Measurements from ENCODE around the gene LRRC10B.

LRRC10B gene

DNA sequence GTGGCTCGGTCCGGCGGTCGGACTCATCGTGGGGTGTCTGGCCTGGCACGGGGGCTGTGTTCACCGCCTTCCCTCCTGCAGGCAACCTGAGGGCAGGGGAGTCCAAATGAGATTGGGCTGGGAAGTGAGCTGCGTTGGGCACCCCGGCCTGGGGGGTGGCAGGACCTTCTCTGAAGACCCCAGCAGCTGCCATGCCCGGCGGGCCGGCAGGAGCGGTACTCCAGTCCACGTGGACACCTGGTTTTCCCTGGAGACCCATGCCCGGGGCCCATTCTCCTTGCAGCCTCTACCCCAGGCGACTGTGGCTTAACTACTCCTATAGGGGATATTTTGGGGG, 24.5 kb downstream of the LRRC10B start:
- no peak for DNase-seq

GRCh38 chr11:61533401-61533800, 24.9 kb downstream of the LRRC10B start:
- DNase-seq: no peak

- no peak for DNase-seq
These were observed 25.7 kb downstream of the LRRC10B start for GRCh38 chr11:61534025-61534932.

DNA sequence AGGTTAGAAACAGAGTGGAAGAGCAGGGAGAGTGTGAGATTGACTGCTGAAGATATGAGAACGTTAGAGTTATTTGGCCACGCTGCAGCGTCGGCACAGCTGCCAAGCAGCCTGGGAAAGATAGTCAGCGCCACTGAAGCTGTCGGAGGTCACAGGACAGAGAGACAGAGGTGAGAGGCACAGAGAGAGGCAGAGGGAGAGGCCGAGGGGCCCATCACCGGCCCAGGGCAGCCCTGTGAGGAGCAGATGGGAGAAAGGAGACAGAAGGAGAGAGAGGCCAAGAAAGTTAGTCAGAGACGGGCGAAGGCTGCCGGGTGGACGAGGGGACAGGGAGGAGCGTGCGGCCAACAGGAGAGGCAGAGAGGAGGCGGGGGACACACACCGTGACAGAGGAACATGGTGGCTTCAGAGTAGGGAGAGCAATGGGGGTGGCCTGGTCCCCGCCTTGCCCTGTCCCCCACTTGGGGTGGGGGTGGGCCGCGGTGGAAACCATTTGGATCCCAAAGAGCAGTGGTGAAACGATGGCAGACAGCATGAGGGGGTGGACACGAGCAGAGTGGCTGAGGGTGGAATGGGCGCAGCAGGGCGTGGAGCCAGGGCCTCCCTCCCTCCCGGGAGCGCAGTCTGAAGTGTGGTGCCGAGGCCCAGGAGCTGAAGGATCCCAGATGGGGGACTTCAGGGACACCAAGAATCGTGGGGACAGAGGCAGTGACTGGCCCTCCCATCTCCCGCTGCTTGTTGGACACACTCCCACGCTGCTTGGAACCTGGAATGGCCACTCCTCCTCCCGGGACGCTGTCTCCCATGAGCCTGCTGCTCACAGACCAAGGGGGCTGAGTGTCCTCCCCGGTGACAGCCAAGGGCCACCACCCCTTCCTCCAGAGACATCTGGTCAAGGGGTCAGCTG, 26.6 kb downstream of the LRRC10B start:
- no peak for DNase-seq

DNA sequence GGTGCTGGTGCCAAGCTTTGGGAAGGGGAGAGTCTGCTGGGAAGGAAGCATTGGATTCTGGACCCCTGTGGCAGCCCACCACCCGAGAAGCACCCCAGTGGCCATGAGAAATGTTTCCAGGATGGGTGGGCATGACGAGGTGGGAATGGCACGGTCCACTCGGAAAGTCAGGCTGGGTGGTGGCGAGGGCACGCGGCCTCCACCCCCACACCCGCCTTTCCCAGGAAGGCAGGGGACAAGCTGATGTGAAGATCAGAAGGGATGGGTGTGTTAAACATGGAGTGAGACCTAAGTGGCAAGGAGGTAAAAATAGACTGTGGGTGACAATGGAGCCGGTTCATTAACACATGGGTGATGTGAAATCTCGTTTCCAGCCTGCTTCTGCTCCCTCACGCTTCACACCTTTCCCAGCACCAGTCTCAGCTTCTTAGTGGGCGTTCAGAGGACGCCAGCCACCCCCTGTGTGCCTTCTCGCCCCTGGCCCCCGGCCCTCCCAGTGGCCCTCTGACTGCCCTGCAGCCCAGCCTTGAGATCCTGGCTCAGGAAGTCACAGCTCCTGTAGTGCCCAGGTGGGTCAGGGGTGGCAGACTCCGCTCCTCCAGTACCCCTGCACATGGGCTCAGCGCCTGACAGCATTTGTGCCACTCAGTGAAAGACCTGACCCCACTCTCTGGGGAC, 27.6 kb downstream of the LRRC10B start:
- no peak for DNase-seq

GRCh38 chr11:61536676-61537270, 28.2 kb downstream of the LRRC10B start:
- no peak for DNase-seq

GRCh38 chr11:61537326-61537725, 28.8 kb downstream of the LRRC10B start:
- no peak for DNase-seq

GRCh38 chr11:61538636-61538961, 30.1 kb downstream of the LRRC10B start:
- DNase-seq: no peak

- no peak for DNase-seq
These were observed 30.5 kb downstream of the LRRC10B start for GRCh38 chr11:61539006-61539405.

GRCh38 chr11:61539831-61540357, 31.3 kb downstream of the LRRC10B start:
- DNase-seq: no peak

GRCh38 chr11:61540528-61540927, 32.0 kb downstream of the LRRC10B start:
- DNase-seq: no peak

GRCh38 chr11:61541598-61541997, 33.0 kb downstream of the LRRC10B start:
- peak; percentile 39 for DNase-seq

- no peak for DNase-seq
These were observed 33.5 kb downstream of the LRRC10B start for GRCh38 chr11:61542024-61542461.

DNA sequence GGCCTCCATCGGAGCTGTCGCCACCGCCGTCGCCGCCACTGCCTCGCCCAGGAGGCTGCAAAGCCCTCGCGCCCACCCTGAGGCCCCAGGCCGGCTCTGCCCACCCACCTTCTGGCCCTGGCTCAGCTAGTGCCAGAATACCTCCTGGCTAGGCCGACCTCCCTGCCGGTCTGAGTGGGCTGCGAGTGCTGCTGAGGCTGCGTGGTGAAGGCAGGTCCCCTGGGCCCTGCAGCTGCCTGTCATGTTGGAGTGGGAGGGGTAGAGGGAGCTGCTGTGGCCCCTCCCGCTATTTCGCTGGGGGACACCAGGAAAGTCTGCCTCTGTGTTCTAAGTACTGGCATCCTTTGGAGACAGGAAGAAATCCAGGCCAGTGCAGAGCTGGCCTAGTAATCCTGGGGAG, 34.2 kb downstream of the LRRC10B start:
- DNase-seq: no peak

GRCh38 chr11:61543606-61544306, 35.2 kb downstream of the LRRC10B start:
- peak; percentile 28 for DNase-seq

DNA sequence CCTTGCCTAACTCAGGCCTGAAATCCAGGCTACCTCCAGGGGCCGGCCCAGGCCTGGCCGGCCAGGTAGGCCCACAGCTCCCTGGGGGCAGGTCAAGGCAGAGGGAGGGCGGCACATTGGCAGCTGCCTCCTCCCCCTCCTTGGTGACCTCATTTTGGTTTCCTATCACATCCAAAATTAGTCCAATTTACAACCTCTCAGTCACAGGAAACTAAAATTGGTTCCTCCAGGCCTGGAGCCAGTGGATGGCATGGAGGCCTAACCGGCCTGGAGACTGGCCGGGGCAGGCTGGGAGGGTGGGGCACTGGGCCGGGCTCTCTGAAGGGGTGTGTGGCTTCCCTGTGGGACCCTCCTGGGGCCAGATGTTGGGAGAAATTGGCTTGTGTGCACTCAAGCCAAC, 35.9 kb downstream of the LRRC10B start:
- DNase-seq: no peak

DNA sequence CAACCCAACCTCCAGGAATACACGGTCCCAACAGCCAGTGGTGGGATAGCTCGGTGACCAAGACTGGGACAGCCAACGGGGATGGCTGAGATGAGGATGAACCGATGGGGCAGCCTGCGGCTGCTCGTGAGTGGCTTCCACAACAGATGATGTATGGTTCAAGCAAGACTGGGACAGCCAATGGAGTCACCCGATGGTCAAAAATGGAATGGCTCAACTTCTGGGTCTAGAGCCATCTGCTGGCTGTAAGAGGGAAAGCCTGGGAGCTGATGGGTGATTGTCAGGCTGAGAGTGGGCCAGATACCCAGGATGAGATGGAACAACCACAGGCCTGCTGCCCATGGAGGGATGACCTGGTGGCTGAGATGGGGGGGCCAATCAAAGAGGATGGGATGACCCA, 36.8 kb downstream of the LRRC10B start:
- DNase-seq: no peak

DNA sequence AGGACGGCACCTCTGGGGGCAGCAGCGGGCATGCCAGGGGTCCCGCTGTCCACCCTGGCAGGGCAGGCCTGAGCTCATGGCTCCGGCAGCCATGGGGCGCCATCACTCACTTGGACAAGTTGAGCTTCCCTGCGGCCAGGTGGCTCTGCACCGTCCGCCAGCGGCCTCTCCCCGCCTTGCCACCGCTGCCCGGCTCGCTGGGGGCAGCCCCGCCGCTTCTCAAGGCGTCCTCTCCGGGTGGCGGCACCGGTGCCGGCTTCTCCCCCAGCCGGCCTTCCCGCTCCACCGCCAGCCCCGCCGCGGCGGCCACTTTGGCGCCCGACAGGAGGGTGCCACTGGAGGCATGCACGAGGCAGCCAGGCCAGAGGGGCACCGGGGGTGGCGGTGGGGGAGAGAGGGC, 37.4 kb downstream of the LRRC10B start:
- no peak for DNase-seq

GRCh38 chr11:61546663-61547062, 38.1 kb downstream of the LRRC10B start:
- DNase-seq: no peak

GRCh38 chr11:61547246-61547645, 38.7 kb downstream of the LRRC10B start:
- no peak for DNase-seq

DNA sequence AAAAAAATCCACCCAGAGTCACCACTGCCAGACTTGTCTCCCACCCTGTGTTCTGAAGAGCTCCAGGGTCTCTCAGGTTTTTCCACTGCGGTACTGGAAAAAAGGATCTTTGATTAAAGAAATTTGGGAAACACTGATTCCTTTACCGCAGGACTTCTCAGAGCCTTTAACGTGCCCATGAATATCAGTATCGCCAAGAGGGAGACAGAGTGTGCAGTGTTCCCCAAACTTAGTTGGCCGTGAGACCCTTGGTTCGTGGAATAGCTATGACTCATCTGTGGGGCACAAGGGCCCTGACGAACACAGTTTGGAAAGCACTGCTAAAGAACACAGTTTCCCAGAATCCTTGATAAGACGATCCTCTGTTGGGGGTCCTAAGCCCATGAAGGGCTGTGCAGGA, 40.6 kb downstream of the LRRC10B start:
- DNase-seq: no peak
